Breast epithelium (tissue), 3 donors: ENCODE measurements around the gene RAD50.

Experiments used
- POLR2AphosphoS5 ChIP-seq, 3 donors: sonication (generic); formaldehyde crosslinking; IDR thresholded peaks; one replicate each; pipeline ENCODE4 v1.6.1; 2017; ENCODE audit warnings: antibody characterized with exemption in 3 of 3
- TF ChIP-seq, protein P1 (sequence below), 3 donors: fragments of 450-650 bp; IDR thresholded peaks; one replicate each; pipeline ENCODE4 v1.5.1; 2016 to 2017; ENCODE audit warnings: antibody characterized with exemption in 3 of 3, mild to moderate bottlenecking in 3 of 3, moderate library complexity in 3 of 3

DNA sequence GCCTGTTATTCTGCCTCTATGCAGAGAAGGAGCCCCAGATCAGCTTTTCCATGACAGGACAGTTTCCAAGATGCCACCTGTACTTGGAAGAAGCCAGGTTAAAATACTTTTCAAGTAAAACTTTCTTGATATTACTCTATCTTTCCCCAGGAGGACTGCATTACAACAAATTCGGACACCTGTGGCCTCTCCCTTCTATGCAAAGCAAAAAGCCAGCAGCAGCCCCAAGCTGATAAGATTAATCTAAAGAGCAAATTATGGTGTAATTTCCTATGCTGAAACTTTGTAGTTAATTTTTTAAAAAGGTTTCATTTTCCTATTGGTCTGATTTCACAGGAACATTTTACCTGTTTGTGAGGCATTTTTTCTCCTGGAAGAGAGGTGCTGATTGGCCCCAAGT, 116.7 kb downstream of the RAD50 start:
- no peak for TF ChIP-seq POLR2AphosphoS5 (IDR thresholded peaks at IDR 0.05)
- TF ChIP-seq, protein P1, sequence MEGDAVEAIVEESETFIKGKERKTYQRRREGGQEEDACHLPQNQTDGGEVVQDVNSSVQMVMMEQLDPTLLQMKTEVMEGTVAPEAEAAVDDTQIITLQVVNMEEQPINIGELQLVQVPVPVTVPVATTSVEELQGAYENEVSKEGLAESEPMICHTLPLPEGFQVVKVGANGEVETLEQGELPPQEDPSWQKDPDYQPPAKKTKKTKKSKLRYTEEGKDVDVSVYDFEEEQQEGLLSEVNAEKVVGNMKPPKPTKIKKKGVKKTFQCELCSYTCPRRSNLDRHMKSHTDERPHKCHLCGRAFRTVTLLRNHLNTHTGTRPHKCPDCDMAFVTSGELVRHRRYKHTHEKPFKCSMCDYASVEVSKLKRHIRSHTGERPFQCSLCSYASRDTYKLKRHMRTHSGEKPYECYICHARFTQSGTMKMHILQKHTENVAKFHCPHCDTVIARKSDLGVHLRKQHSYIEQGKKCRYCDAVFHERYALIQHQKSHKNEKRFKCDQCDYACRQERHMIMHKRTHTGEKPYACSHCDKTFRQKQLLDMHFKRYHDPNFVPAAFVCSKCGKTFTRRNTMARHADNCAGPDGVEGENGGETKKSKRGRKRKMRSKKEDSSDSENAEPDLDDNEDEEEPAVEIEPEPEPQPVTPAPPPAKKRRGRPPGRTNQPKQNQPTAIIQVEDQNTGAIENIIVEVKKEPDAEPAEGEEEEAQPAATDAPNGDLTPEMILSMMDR (IDR thresholded peaks at IDR 0.05): no peak
